GM23338 (cell line): ENCODE data around the gene RP9. TPM values are rescaled to one million over a fixed set of nuclear protein-coding genes. Genes with fewer than 3 reads are reported as not detected.

Experiments used
- ATAC-seq: fragments of 200-7000 bp; cut with Tn5 transposase; 3 replicates; pipeline ENCODE4 v1.9.1; 2020
- DNase-seq: peaks from one replicate; pipeline ENCODE4 v3.0.0-alpha.2; 2015; ENCODE audit warnings: low spot score
- H2AFZ ChIP-seq: fragments of 200-600 bp; sonication (generic); 2 replicates; pipeline ENCODE4 v1.8.0; 2016; ENCODE audit warnings: antibody characterized with exemption, mild to moderate bottlenecking, moderate library complexity
- H3F3A ChIP-seq: fragments of 200-600 bp; sonication (generic); replicated peaks from 2 replicates; pipeline ENCODE4 v1.8.0; 2017; ENCODE audit warnings: antibody characterized with exemption, mixed run types, low read depth
- H3K27ac ChIP-seq: fragments of 200-600 bp; sonication (generic); 2 replicates; pipeline ENCODE4 v1.6.1; 2016; ENCODE audit warnings: low read depth
- H3K27me3 ChIP-seq: fragments of 200-600 bp; sonication (generic); 2 replicates; pipeline ENCODE4 v1.8.0; 2016; ENCODE audit warnings: mild to moderate bottlenecking, mixed run types, moderate library complexity; ENCODE audit not compliant: insufficient read depth
- H3K36me3 ChIP-seq: fragments of 200-600 bp; sonication (generic); 2 replicates; pipeline ENCODE4 v1.8.0; 2016; ENCODE audit warnings: mild to moderate bottlenecking; ENCODE audit not compliant: insufficient read depth
- H3K4me1 ChIP-seq: fragments of 200-600 bp; sonication (generic); 2 replicates; pipeline ENCODE4 v1.8.0; 2016; ENCODE audit warnings: mild to moderate bottlenecking, moderate library complexity; ENCODE audit not compliant: insufficient read depth
- H3K4me2 ChIP-seq: fragments of 200-600 bp; sonication (generic); 2 replicates; pipeline ENCODE4 v1.7.1; 2017; ENCODE audit warnings: mixed run types
- H3K4me3 ChIP-seq: fragments of 200-600 bp; sonication (generic); 2 replicates; pipeline ENCODE4 v1.6.1; 2016; ENCODE audit warnings: mixed run types
- H3K79me2 ChIP-seq: fragments of 200-600 bp; sonication (generic); replicated peaks from 2 replicates; pipeline ENCODE4 v1.8.0; 2017; ENCODE audit warnings: mild to moderate bottlenecking; ENCODE audit not compliant: insufficient read depth
- H3K9me2 ChIP-seq: fragments of 200-600 bp; sonication (generic); 2 replicates; pipeline ENCODE4 v1.8.0; 2017; ENCODE audit not compliant: insufficient read depth
- H4K20me1 ChIP-seq: fragments of 200-600 bp; sonication (generic); replicated peaks from 2 replicates; pipeline ENCODE4 v1.8.0; 2017; ENCODE audit warnings: mild to moderate bottlenecking; ENCODE audit not compliant: insufficient read depth
- H3K27ac Mint-ChIP-seq: 2 replicates; pipeline ENCODE4 v1.8.0; 2020; ENCODE audit warnings: inconsistent platforms, mild to moderate bottlenecking, moderate library complexity, mixed read lengths
- H3K27me3 Mint-ChIP-seq: 3 replicates; pipeline ENCODE4 v1.8.0; 2022; ENCODE audit warnings: low read depth, mild to moderate bottlenecking, moderate library complexity, mixed read lengths, inconsistent platforms; ENCODE audit not compliant: insufficient read depth, poor library complexity
- H3K36me3 Mint-ChIP-seq: 3 replicates; pipeline ENCODE4 v1.8.0; 2021; ENCODE audit warnings: low read depth, mild to moderate bottlenecking, inconsistent platforms, moderate library complexity, mixed read lengths
- H3K4me1 Mint-ChIP-seq: 3 replicates; pipeline ENCODE4 v1.8.0; 2020; ENCODE audit warnings: mild to moderate bottlenecking, inconsistent platforms, mixed read lengths
- H3K4me3 Mint-ChIP-seq: 3 replicates; pipeline ENCODE4 v1.8.0; 2021; ENCODE audit warnings: moderate library complexity, mild to moderate bottlenecking, inconsistent platforms, mixed read lengths
- H3K9me3 Mint-ChIP-seq: 3 replicates; pipeline ENCODE4 v1.8.0; 2020; ENCODE audit warnings: moderate library complexity, mild to moderate bottlenecking, inconsistent platforms, mixed read lengths
- CREB1 ChIP-seq: fragments of 250-450 bp; sonication (Bioruptor Pico); IDR thresholded peaks from 2 replicates; pipeline ENCODE4 v1.5.0; 2020; ENCODE audit warnings: low read depth, mild to moderate bottlenecking, moderate library complexity
- EZH2 ChIP-seq: fragments of 200-600 bp; sonication (generic); IDR thresholded peaks from one replicate; pipeline ENCODE4 v1.8.0; 2017; ENCODE audit warnings: antibody characterized with exemption, mild to moderate bottlenecking, low read depth; ENCODE audit not compliant: unreplicated experiment
- EZH2phosphoT487 ChIP-seq: fragments of 200-600 bp; sonication (generic); IDR thresholded peaks from one replicate; pipeline ENCODE4 v1.8.1; 2018; ENCODE audit warnings: antibody characterized with exemption; ENCODE audit not compliant: unreplicated experiment
- JUNB ChIP-seq: IDR thresholded peaks from one replicate; pipeline ENCODE4 v1.6.1; 2016; ENCODE audit warnings: antibody characterized with exemption; ENCODE audit not compliant: unreplicated experiment
- NANOG ChIP-seq: IDR thresholded peaks from 2 replicates; pipeline ENCODE4 v1.6.1; 2016; ENCODE audit warnings: antibody characterized with exemption, borderline replicate concordance
- POLR2AphosphoS5 ChIP-seq: IDR thresholded peaks from 2 replicates; pipeline ENCODE4 v1.6.1; 2016; ENCODE audit warnings: antibody characterized with exemption, low read depth
- STAT1 ChIP-seq: IDR thresholded peaks from one replicate; pipeline ENCODE4 v1.6.1; 2016; ENCODE audit warnings: antibody characterized with exemption; ENCODE audit not compliant: unreplicated experiment
- ZNF114 ChIP-seq: fragments of 250-450 bp; sonication (Bioruptor Pico); IDR thresholded peaks from 2 replicates; pipeline ENCODE4 v1.5.0; 2020; ENCODE audit warnings: mild to moderate bottlenecking, moderate library complexity
- ZNF331 ChIP-seq: fragments of 250-450 bp; sonication (Bioruptor Pico); IDR thresholded peaks from 2 replicates; pipeline ENCODE4 v1.5.0; 2020; ENCODE audit warnings: low read depth, mild to moderate bottlenecking, moderate library complexity
- long read RNA-seq: library from polyadenylated mRNA; unstranded; transcript quantifications from one replicate; pipeline ENCODE4 v2.0.0, GENCODE V29; 2020; ENCODE audit not compliant: unreplicated experiment
- polyA plus RNA-seq: library from polyadenylated mRNA; unstranded; fragments of >200 nt; fragmentation: Nextera tagmentation; extraction: Ambion mirVana; gene quantifications from 2 replicates; pipeline ENCODE4 v1.2.1, GENCODE V29; 2016
- total RNA-seq: library from RNA; depleted of rRNA; stranded (reverse); fragments of >200 nt; shearing (Covaris generic); gene quantifications from 2 replicates; pipeline ENCODE4 v1.2.3, GENCODE V29; 2014; rRNA removed
- TF ChIP-seq, protein P1 (sequence below), 2 experiments: fragments of 200-600 bp in 1 of 2; sonication (generic) in 1 of 2; conservative IDR thresholded peaks; 2 replicates each; pipeline versions ENCODE4 v1.5.1 to v1.6.1; 2016 to 2017; ENCODE audit warnings: antibody characterized with exemption in 2 of 2, low read depth in 2 of 2, mild to moderate bottlenecking in 2 of 2, moderate library complexity in 1 of 2
- TF ChIP-seq, protein P2 (sequence below): IDR thresholded peaks from 2 replicates; pipeline ENCODE4 v1.6.1; 2016; ENCODE audit warnings: antibody characterized with exemption
- TF ChIP-seq, protein P3 (sequence below): IDR thresholded peaks from one replicate; pipeline ENCODE4 v1.6.1; 2018; ENCODE audit warnings: antibody characterized with exemption; ENCODE audit not compliant: unreplicated experiment

The RP9 gene, protein sequence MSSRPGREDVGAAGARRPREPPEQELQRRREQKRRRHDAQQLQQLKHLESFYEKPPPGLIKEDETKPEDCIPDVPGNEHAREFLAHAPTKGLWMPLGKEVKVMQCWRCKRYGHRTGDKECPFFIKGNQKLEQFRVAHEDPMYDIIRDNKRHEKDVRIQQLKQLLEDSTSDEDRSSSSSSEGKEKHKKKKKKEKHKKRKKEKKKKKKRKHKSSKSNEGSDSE
- total RNA-seq: 3.3 and 8.7 TPM in 2 replicates
- 40.8 and 43.2 TPM in 2 replicates for polyA plus RNA-seq
- long read RNA-seq, transcript RP9-201 (6 exons, 1,121 nt): major isoform, 26 of 30 reads
- long read RNA-seq, partial matches to known transcripts: 2 of 30 reads
- long read RNA-seq, other reads (novel, unspliced or antisense): 2 of 30 reads

DNA sequence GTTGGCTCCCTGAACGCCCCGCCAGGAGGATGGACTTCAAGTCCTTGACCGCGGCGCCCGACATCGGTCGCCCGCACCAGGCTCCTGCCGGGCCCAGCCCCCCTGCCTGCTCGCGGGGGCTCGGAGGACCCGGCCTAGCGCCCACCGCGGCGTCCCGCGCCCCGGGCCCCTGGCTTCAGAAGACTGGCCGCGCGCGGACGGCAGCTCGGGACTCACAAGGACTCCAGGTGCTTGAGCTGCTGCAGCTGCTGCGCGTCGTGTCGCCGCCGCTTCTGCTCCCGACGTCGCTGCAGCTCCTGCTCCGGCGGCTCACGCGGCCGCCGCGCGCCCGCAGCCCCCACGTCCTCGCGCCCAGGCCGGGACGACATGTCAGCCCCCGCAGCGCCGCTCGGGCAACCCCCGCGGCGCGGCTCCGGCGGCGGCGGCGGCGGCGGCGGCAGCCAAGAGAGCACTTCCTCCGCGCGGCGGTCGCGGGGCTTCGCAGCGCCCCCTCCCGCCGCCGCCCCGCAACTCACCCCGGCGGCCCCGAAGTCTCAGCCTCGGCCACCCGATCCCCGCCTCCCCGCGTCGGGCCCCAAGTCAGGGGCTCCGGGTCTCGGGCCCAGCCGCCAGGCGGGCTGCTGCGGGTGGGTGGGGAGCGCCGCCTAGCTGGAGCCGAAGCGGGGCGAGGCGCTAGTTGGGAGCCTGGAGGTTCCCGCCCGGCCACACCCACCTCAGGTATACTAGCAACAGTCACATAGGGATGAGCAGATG is at the start of gene RP9:
Gene RP9 (minus strand): TSS at position 400 of the 753 bp plus-strand sequence. CDS start 32 bp downstream, at position 368.
- no peaks in the 10 kb centered on the region for H3K36me3 Mint-ChIP-seq
- H3K4me1 Mint-ChIP-seq: peaks cover 15% of the 10 kb centered on the region; the same call in 2 of the 3 replicates
- peaks cover 6% of the 10 kb centered on the region for H3K27me3 Mint-ChIP-seq
- Histone ChIP-seq H3F3A (0 out of 2 replicates have a peak, but pooled peaks cover 3% of the 10 kb centered on the region), H2AFZ (peak within 1 kb of the TSS; percentile 95), H4K20me1 (peaks cover 35% of the 10 kb centered on the region), H3K9me2 (no peaks in the 10 kb centered on the region), H3K79me2 (peaks cover 43% of the 10 kb centered on the region), H3K4me3 (peak within 1 kb of the TSS; percentile 65), H3K4me2 (peak within 1 kb of the TSS; percentile 88), H3K4me1 (peaks cover 11% of the 10 kb centered on the region), H3K27me3 (peaks cover 17% of the 10 kb centered on the region), H3K36me3 (no peaks in the 10 kb centered on the region), H3K27ac (no peak within 1 kb of the TSS)
- peak; percentile 95 for DNase-seq
- no peak within 1 kb of the TSS for H3K27ac Mint-ChIP-seq
- H3K9me3 Mint-ChIP-seq: no peaks in the 10 kb centered on the region
- TF ChIP-seq EZH2phosphoT487 (no peak), STAT1 (no peak), NANOG (no peak), JUNB (no peak), ZNF331 (CRISPR knock-in tag) (no peak), CREB1 (peak; percentile 27; the same call in 1 of the 2 replicates), POLR2AphosphoS5 (peak; percentile 51), ZNF114 (CRISPR knock-in tag) (no peak), EZH2 (no peak)
- TF ChIP-seq, protein P1, sequence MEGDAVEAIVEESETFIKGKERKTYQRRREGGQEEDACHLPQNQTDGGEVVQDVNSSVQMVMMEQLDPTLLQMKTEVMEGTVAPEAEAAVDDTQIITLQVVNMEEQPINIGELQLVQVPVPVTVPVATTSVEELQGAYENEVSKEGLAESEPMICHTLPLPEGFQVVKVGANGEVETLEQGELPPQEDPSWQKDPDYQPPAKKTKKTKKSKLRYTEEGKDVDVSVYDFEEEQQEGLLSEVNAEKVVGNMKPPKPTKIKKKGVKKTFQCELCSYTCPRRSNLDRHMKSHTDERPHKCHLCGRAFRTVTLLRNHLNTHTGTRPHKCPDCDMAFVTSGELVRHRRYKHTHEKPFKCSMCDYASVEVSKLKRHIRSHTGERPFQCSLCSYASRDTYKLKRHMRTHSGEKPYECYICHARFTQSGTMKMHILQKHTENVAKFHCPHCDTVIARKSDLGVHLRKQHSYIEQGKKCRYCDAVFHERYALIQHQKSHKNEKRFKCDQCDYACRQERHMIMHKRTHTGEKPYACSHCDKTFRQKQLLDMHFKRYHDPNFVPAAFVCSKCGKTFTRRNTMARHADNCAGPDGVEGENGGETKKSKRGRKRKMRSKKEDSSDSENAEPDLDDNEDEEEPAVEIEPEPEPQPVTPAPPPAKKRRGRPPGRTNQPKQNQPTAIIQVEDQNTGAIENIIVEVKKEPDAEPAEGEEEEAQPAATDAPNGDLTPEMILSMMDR (conservative IDR thresholded peaks at IDR 0.05; ENCODE audit: low read depth in 2 of 2): peak; percentile 42 to 68; a peak in 3 of 4 replicates
- TF ChIP-seq, protein P2, sequence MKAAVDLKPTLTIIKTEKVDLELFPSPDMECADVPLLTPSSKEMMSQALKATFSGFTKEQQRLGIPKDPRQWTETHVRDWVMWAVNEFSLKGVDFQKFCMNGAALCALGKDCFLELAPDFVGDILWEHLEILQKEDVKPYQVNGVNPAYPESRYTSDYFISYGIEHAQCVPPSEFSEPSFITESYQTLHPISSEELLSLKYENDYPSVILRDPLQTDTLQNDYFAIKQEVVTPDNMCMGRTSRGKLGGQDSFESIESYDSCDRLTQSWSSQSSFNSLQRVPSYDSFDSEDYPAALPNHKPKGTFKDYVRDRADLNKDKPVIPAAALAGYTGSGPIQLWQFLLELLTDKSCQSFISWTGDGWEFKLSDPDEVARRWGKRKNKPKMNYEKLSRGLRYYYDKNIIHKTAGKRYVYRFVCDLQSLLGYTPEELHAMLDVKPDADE: 0 out of 2 replicates have a peak, but pooled peaks have one; percentile 20
- peak within 1 kb of the TSS; percentile 88 for H3K4me3 Mint-ChIP-seq
- peak; percentile 92 for ATAC-seq

DNA sequence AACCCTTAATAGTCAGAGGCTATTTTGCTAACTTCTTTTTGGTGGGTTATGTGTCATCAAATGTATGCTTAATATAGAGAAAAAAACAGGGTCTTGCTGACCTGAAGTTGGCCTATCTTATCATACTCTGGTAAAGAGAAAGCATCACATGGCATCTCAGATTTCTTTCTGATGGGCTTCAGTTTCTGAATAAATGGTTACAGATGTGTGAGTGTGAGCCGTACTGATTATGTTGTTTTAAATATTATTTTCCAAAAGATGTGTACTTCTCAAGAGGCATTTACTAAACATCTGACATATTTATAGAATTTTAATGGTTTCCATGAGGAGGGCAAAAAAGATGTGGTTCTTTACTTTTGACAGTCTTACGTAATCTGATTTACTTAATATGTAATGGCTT is 48.6 kb upstream of the RP9 start:
- Histone ChIP-seq H3K79me2 (no peaks in the 10 kb centered on the region), H3K27ac (no peak overlapping the region), H2AFZ (no peak overlapping the region), H3K9me2 (0 out of 2 replicates have a peak, but pooled peaks cover 3% of the 10 kb centered on the region), H4K20me1 (no peaks in the 10 kb centered on the region), H3K4me2 (no peak overlapping the region), H3K36me3 (no peaks in the 10 kb centered on the region), H3K4me3 (no peak overlapping the region), H3F3A (no peaks in the 10 kb centered on the region), H3K4me1 (no peaks in the 10 kb centered on the region), H3K27me3 (no peaks in the 10 kb centered on the region)
- no peaks in the 10 kb centered on the region for H3K36me3 Mint-ChIP-seq
- peaks cover 8% of the 10 kb centered on the region; the same call in 2 of the 3 replicates for H3K9me3 Mint-ChIP-seq
- no peak overlapping the region for H3K27ac Mint-ChIP-seq
- H3K4me1 Mint-ChIP-seq: no peaks in the 10 kb centered on the region
- DNase-seq (no peak), ATAC-seq (no peak)
- H3K4me3 Mint-ChIP-seq: no peak overlapping the region
- H3K27me3 Mint-ChIP-seq: no peaks in the 10 kb centered on the region
- TF ChIP-seq, protein P2: no peak
- TF ChIP-seq ZNF331 (CRISPR knock-in tag): no peak
- TF ChIP-seq, protein P3, sequence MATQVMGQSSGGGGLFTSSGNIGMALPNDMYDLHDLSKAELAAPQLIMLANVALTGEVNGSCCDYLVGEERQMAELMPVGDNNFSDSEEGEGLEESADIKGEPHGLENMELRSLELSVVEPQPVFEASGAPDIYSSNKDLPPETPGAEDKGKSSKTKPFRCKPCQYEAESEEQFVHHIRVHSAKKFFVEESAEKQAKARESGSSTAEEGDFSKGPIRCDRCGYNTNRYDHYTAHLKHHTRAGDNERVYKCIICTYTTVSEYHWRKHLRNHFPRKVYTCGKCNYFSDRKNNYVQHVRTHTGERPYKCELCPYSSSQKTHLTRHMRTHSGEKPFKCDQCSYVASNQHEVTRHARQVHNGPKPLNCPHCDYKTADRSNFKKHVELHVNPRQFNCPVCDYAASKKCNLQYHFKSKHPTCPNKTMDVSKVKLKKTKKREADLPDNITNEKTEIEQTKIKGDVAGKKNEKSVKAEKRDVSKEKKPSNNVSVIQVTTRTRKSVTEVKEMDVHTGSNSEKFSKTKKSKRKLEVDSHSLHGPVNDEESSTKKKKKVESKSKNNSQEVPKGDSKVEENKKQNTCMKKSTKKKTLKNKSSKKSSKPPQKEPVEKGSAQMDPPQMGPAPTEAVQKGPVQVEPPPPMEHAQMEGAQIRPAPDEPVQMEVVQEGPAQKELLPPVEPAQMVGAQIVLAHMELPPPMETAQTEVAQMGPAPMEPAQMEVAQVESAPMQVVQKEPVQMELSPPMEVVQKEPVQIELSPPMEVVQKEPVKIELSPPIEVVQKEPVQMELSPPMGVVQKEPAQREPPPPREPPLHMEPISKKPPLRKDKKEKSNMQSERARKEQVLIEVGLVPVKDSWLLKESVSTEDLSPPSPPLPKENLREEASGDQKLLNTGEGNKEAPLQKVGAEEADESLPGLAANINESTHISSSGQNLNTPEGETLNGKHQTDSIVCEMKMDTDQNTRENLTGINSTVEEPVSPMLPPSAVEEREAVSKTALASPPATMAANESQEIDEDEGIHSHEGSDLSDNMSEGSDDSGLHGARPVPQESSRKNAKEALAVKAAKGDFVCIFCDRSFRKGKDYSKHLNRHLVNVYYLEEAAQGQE: no peak
- TF ChIP-seq CREB1: no peak
- TF ChIP-seq EZH2phosphoT487: no peak
